AG09319 (cell line): Measurements from ENCODE around the gene CTNNA1.
"Not testable (repeated sequence)": the region's sequence is repeated elsewhere in the genome, so short reads cannot be mapped to it uniquely, and the experiment has no call there.

Experiments
- DNase-seq: peaks from one replicate; pipeline ENCODE4 v3.0.0-alpha.2; 2010; ENCODE audit warnings: low read depth; ENCODE audit errors: extremely low read depth
- TF ChIP-seq, protein P1 (sequence below): IDR thresholded peaks from 2 replicates; pipeline ENCODE4 v1.5.1; 2011; ENCODE audit warnings: low read depth, mild to moderate bottlenecking, inconsistent platforms, low read length, moderate library complexity

CTNNA1 gene

GRCh38 chr5:138803935-138804334, 50.7 kb downstream of the CTNNA1 start:
- TF ChIP-seq, protein P1, sequence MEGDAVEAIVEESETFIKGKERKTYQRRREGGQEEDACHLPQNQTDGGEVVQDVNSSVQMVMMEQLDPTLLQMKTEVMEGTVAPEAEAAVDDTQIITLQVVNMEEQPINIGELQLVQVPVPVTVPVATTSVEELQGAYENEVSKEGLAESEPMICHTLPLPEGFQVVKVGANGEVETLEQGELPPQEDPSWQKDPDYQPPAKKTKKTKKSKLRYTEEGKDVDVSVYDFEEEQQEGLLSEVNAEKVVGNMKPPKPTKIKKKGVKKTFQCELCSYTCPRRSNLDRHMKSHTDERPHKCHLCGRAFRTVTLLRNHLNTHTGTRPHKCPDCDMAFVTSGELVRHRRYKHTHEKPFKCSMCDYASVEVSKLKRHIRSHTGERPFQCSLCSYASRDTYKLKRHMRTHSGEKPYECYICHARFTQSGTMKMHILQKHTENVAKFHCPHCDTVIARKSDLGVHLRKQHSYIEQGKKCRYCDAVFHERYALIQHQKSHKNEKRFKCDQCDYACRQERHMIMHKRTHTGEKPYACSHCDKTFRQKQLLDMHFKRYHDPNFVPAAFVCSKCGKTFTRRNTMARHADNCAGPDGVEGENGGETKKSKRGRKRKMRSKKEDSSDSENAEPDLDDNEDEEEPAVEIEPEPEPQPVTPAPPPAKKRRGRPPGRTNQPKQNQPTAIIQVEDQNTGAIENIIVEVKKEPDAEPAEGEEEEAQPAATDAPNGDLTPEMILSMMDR: no peak
- no peak for DNase-seq

GRCh38 chr5:138805096-138805495, 51.9 kb downstream of the CTNNA1 start:
- TF ChIP-seq, protein P1: no peak
- DNase-seq: no peak

DNA sequence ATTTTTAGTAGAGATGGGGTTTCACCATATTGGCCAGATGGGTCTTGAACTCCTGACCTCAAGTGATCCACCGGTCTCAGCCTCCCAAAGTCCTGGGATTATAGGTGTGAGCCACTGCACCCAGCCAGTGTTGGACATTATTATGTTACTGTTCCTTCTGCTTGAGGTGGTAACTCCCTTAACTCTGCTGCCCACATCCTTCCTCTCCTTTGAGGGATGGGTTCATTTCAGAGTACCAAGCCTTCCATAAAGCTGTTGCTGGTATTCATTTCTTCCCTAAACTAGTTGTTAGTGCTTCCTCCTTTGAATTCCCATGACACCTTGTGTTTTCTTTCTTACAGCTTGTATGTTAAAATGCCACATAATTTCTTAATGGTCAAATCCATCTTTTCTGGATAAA, 54.0 kb downstream of the CTNNA1 start:
- TF ChIP-seq, protein P1: no peak
- no peak for DNase-seq

GRCh38 chr5:138809391-138809790, 56.2 kb downstream of the CTNNA1 start:
- TF ChIP-seq, protein P1: no peak
- no peak for DNase-seq

- DNase-seq: not testable (repeated sequence)
Measured at GRCh38 chr5:138810861-138811260, 57.6 kb downstream of the CTNNA1 start.

DNA sequence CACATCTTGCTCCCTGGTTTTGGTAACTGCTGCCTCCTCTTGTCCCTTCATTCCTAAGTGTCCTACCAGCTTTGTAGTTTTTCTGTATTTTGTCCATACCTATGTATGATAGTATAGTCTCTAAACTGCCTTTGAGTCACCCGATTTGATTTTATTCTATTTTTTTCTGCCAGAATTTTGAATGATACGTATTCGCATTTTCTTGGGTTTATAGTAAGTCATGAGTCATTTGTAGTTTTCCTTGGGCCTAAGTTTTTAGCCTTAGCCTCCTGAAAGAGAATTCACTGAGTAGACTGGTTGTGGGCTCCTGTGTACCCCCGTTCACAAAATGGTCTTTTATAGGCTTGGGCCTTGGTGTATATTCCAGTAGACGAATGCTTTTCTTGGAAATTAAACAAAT, 62.3 kb downstream of the CTNNA1 start:
- DNase-seq: no peak

GRCh38 chr5:138817241-138817640, 64.0 kb downstream of the CTNNA1 start:
- DNase-seq: no peak
- TF ChIP-seq, protein P1: no peak

More for the DNA sequence above, 62.3 kb downstream of the CTNNA1 start:
- TF ChIP-seq, protein P1: no peak

DNA sequence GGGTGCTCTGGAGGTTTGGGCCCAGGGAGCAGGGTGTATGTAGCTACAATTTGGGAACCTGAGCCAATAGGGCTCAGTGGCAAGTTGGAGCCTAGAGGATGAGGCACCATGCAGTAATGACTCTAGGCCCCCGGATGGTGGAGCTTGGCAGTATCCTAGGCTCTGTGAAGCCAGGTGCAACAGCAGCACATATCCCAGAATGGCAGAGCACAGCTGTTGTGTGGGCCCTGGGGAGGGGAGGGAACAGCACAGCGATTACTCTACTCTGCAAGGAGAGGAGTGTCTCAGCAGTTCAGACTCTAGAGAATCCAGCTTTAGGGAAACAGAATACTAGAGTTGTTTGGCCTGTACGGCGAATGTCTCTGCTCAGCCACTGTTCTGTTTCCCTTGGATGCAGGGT, 65.9 kb downstream of the CTNNA1 start:
- TF ChIP-seq, protein P1: no peak
- no peak for DNase-seq
